Karpas-422 (cell line): ENCODE data around the gene ZXDC. TPM values are rescaled to one million over a fixed set of nuclear protein-coding genes. Genes with fewer than 3 reads are reported as not detected.

Experiments
- DNase-seq: peaks from one replicate; pipeline ENCODE4 v3.0.0-alpha.2; 2015
- H2AFZ ChIP-seq: fragments of 200-600 bp; sonication (generic); 2 replicates; pipeline ENCODE4 v1.6.1; 2014; ENCODE audit warnings: antibody characterized with exemption, low read length, mixed read lengths
- H3K27ac ChIP-seq: fragments of 200-600 bp; sonication (generic); 2 replicates; pipeline ENCODE4 v1.5.1; 2014; ENCODE audit warnings: mild to moderate bottlenecking, low read length, moderate library complexity
- H3K27me3 ChIP-seq: fragments of 200-600 bp; sonication (generic); 2 replicates; pipeline ENCODE4 v1.6.1; 2014; ENCODE audit warnings: low read length, mixed read lengths
- H3K36me3 ChIP-seq: fragments of 200-600 bp; sonication (generic); 2 replicates; pipeline ENCODE4 v1.6.1; 2014; ENCODE audit warnings: low read length, mixed read lengths; ENCODE audit not compliant: insufficient read depth
- H3K4me1 ChIP-seq: fragments of 200-600 bp; sonication (generic); 2 replicates; pipeline ENCODE4 v1.6.1; 2014; ENCODE audit warnings: mild to moderate bottlenecking, low read length, mixed read lengths
- H3K4me2 ChIP-seq: fragments of 200-600 bp; sonication (generic); 2 replicates; pipeline ENCODE4 v1.6.1; 2014; ENCODE audit warnings: low read length, low read depth, mild to moderate bottlenecking; ENCODE audit not compliant: poor library complexity, severe bottlenecking
- H3K4me3 ChIP-seq: fragments of 200-600 bp; sonication (generic); 2 replicates; pipeline ENCODE4 v1.5.1; 2014; ENCODE audit warnings: mild to moderate bottlenecking, antibody characterized with exemption, low read length, mixed read lengths
- H3K79me2 ChIP-seq: fragments of 200-600 bp; sonication (generic); 2 replicates; pipeline ENCODE4 v1.6.1; 2014; ENCODE audit warnings: mild to moderate bottlenecking, low read length, mixed read lengths
- H3K9ac ChIP-seq: fragments of 200-600 bp; sonication (generic); 2 replicates; pipeline ENCODE4 v1.6.0; 2014; ENCODE audit warnings: low read length
- H3K9me2 ChIP-seq: fragments of 200-600 bp; sonication (generic), shearing (Covaris generic); replicated peaks from 2 replicates; pipeline ENCODE4 v1.6.0; 2014; ENCODE audit warnings: mild to moderate bottlenecking, low read length, moderate library complexity; ENCODE audit not compliant: insufficient read depth
- H3K9me3 ChIP-seq: fragments of 300-700, 200-600 bp; sonication (generic); 2 replicates; pipeline ENCODE4 v1.6.1; 2014; ENCODE audit warnings: low read length, mixed read lengths
- H4K20me1 ChIP-seq: fragments of 200-600 bp; sonication (generic); 2 replicates; pipeline ENCODE4 v1.6.1; 2014; ENCODE audit warnings: mild to moderate bottlenecking, antibody characterized with exemption, low read length, low read depth; ENCODE audit not compliant: insufficient read depth
- total RNA-seq: library from RNA; depleted of rRNA; stranded (reverse); fragments of >200 nt; shearing (Covaris generic); gene quantifications from 2 replicates; pipeline ENCODE4 v1.2.3, GENCODE V29; 2014; ENCODE audit warnings: low replicate concordance

ZXDC gene
- total RNA-seq, 1 experiment from 2014 or later: 18.9 TPM

DNA sequence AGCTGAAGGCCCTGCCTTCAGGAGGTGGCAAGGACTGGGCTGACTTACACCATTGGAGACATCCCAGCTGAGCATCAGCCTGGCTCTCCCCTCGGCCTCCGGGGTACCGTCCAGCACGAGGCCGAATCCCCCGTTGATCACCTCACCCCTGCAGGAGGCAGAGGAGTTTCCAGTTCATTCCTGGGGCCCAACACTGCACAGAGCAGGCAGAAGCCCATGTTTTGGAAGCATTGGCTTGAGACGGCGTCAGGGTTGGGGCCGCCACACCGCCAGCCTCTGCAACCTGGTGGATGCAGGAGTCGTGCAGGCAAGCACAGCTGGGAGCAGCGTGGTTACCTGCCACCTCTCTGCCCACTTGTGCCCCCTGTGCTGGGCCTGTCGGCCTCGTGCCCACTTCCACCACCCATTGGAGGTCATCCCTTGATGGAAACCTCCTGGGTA lies 7.7 kb upstream of the ZXDC start:
- no peaks in the 10 kb centered on the region for H3K27me3 ChIP-seq
- no peaks in the 10 kb centered on the region for H4K20me1 ChIP-seq
- H3K9me3 ChIP-seq: no peaks in the 10 kb centered on the region
- no peak overlapping the region for H2AFZ ChIP-seq
- no peak overlapping the region for H3K27ac ChIP-seq
- no peak overlapping the region for H3K4me3 ChIP-seq
- H3K36me3 ChIP-seq: no peaks in the 10 kb centered on the region
- no peaks in the 10 kb centered on the region for H3K4me1 ChIP-seq
- no peaks in the 10 kb centered on the region for H3K79me2 ChIP-seq
- no peaks in the 10 kb centered on the region for H3K9me2 ChIP-seq
- H3K9ac ChIP-seq: no peak overlapping the region
- H3K4me2 ChIP-seq: no peak overlapping the region
- no peak for DNase-seq

DNA sequence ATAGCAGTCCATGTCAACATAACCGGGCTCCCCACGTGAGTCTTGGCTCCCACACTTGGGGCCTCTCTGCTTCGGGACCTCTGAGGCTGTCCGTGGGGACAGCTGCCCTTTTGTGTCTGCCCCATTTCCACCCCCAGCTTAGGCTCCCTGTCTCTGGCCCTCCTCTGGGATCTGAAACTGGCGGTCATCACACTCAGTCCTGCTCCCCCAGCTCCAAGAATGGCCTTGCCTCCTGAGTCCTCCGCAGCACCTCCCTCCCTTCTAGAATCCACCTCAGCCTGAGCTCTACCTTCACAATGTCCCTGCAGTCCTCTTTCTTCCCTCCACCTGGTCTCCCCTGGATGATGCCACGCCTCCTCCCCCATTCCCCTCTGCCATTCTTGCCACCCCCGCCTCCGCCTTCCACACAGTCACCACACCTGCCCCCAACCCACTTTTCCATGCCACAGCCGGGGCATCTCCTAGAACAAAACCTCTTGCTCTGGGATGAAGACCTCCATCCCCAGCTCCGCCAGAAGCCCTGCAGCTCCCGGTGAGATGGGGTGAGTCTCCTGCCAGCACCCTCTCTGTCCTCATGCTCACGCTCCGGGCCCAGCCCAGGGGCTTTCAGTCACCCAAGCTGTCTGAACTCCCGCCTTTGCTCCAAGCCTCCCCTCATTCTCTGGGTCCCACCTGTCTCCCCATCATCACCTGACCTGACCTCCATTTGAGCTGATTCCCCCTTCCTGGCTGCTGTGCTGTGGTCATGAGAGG lies 7.0 kb upstream of the ZXDC start:
- Histone ChIP-seq H3K36me3 (no peaks in the 10 kb centered on the region), H3K27ac (no peak overlapping the region), H2AFZ (no peak overlapping the region)

DNA sequence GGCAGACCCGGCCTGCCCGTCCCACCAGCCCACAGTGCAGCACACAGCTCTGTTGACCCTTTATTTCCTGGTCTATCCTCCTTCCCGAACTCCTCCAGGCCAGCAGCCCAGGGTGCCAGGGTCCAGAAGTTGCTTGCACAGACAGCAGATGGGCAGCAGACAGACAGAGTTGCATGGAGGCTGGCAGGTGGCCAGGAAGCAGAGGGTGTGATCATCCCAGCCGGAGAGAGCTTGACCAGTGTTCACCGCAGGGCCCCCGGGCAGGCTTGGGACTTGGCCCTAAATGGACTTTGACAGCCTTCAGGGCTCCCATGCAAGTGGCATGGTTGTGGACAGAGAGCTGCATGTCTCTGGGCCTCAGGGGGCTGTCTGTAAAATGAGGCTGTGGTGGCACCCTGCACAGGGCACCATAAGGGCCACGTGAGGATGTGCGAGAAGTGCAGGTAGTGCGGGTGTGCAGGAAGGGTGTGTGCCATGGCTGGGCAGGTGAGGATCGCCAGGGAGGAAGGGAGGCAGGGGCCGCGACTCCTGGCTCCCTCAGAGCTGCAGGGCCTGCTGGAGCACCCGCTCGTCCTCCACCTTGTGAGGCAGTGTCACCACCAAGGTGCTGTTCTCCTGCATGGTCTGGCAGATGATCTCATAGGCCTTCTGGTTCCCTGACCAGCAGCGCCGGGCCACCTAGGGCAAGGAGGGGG lies 6.3 kb upstream of the ZXDC start:
- Histone ChIP-seq H3K36me3 (no peaks in the 10 kb centered on the region), H3K27ac (no peak overlapping the region), H3K79me2 (no peaks in the 10 kb centered on the region), H3K4me3 (no peak overlapping the region), H3K9ac (no peak overlapping the region), H3K9me3 (no peaks in the 10 kb centered on the region), H3K4me1 (no peaks in the 10 kb centered on the region), H3K4me2 (no peak overlapping the region), H4K20me1 (no peaks in the 10 kb centered on the region), H3K9me2 (no peaks in the 10 kb centered on the region), H3K27me3 (no peaks in the 10 kb centered on the region), H2AFZ (no peak overlapping the region)
- no peak for DNase-seq

More for the DNA sequence above, 7.0 kb upstream of the ZXDC start:
- no peak for DNase-seq
- Histone ChIP-seq H3K9ac (no peak overlapping the region), H3K27me3 (no peaks in the 10 kb centered on the region), H3K79me2 (no peaks in the 10 kb centered on the region), H3K4me3 (no peak overlapping the region), H3K9me2 (no peaks in the 10 kb centered on the region), H3K9me3 (no peaks in the 10 kb centered on the region), H3K4me1 (no peaks in the 10 kb centered on the region), H4K20me1 (no peaks in the 10 kb centered on the region), H3K4me2 (no peak overlapping the region)

DNA sequence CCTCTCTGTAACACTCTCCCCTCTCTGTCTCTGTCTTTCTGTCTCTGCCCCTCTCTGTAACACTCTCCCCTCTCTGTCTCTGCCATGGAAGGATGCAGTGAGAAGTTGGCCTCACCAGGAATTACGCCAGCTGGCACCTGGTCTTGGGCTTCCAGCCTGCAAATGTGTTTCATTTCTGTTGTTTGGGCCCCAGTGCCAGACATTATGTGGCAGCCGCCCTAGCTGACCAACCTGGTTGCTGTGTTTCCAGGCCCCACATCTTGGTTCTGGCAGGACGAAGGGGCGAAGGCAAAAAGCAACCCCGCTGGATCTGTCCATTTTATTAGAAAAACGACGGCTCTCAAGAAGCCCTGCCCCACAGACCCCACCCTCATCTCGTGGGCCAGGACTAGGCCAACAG lies 5.2 kb upstream of the ZXDC start:
- no peak overlapping the region for H3K27ac ChIP-seq
- H4K20me1 ChIP-seq: no peaks in the 10 kb centered on the region
- no peaks in the 10 kb centered on the region for H3K9me3 ChIP-seq
- H3K79me2 ChIP-seq: no peaks in the 10 kb centered on the region
- H3K4me2 ChIP-seq: no peak overlapping the region
- no peak overlapping the region for H2AFZ ChIP-seq
- H3K27me3 ChIP-seq: no peaks in the 10 kb centered on the region
- no peak overlapping the region for H3K4me3 ChIP-seq
- no peak overlapping the region for H3K9ac ChIP-seq
- no peaks in the 10 kb centered on the region for H3K9me2 ChIP-seq
- DNase-seq: no peak
- no peaks in the 10 kb centered on the region for H3K4me1 ChIP-seq
- no peaks in the 10 kb centered on the region for H3K36me3 ChIP-seq

DNA sequence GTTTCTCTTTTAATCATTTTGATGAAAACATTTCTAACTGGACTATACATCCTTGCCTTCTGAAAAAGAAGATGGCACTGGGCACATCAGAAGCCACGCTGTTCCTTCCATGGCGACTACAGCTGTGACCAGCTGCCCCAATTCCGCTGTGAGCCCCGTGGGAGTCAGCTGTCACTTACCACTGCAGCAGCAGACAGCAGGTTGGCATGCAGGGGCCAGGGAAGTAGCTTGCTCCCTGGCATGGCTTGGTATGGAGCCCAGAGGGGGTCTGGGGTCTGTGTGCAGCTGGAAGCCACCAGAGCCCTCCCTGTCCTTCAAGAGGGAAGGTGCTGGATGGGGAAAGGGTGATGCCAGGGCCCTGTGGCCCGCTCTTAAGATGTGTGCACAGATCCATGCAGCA lies 4.5 kb upstream of the ZXDC start:
- no peak overlapping the region for H3K9ac ChIP-seq

DNA sequence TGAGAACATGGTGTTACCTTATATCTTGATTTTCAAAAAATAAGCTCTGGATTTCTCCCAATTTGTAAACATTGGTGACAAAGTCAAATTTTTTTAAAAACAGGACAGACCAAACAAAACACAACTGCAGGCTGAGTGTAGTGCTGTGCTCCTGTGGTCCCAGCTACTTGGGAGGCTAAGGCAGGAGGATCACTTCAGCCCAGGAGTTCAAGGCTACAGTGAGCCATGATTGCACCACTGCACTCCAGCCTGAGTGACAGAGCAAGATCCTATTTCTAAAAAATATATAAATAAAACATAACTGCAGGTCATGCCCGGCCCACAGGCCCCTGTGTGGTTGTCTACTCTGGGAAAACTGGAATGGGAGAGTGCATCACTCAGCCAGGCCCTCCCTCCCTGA lies 4.0 kb upstream of the ZXDC start:
- H3K27ac ChIP-seq: no peak overlapping the region
- H4K20me1 ChIP-seq: peaks cover 2% of the 10 kb centered on the region; the same call in 1 of the 2 replicates
- no peak for DNase-seq
- H3K27me3 ChIP-seq: no peaks in the 10 kb centered on the region
- no peaks in the 10 kb centered on the region for H3K36me3 ChIP-seq
- no peak overlapping the region for H3K4me3 ChIP-seq
- no peak overlapping the region for H3K9ac ChIP-seq
- peaks cover 5% of the 10 kb centered on the region for H3K79me2 ChIP-seq
- no peaks in the 10 kb centered on the region for H3K9me2 ChIP-seq
- no peaks in the 10 kb centered on the region for H3K9me3 ChIP-seq
- no peak overlapping the region for H2AFZ ChIP-seq
- H3K4me2 ChIP-seq: no peak overlapping the region
- peaks cover 2% of the 10 kb centered on the region for H3K4me1 ChIP-seq

More for the DNA sequence above, 4.5 kb upstream of the ZXDC start:
- H3K9me3 ChIP-seq: no peaks in the 10 kb centered on the region
- H2AFZ ChIP-seq: no peak overlapping the region
- no peaks in the 10 kb centered on the region for H4K20me1 ChIP-seq
- H3K4me1 ChIP-seq: no peaks in the 10 kb centered on the region
- no peaks in the 10 kb centered on the region for H3K9me2 ChIP-seq
- H3K27me3 ChIP-seq: no peaks in the 10 kb centered on the region
- DNase-seq: no peak
- H3K4me2 ChIP-seq: no peak overlapping the region
- H3K27ac ChIP-seq: no peak overlapping the region
- H3K36me3 ChIP-seq: no peaks in the 10 kb centered on the region
- H3K4me3 ChIP-seq: no peak overlapping the region
- H3K79me2 ChIP-seq: no peaks in the 10 kb centered on the region

DNA sequence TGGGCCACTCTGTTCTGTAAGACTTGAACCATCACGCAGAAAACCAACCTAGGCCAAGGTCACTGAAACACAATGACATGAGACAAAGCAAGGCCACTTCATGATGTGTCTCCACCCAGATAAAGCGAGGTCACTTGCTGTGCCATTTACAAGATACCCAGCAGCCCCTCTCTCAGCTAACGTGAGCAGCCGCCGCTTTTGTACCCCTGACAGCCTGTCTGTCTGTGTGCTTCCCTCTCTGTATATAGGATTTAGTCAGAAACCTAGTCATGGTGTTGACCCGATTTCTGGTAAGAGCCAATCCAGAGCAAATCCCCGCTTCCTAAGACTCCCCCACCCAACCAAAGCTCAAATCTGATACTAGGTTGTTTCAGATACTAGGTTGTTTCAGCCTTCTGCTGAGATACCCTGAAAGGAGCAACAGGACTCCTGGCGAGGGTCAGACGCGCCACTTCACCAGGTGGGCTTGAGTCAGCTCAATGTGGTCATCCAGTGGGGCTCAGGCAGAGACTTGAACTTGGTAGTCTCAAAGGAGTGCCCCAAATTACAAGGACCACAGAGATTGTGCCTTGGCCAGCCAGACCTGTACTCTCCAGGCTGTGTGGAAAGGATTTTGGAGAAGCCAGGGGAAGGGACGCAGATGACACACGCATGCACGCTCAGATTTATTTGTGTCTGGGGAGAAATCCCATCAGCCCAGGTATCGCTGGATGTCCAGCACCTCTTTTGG lies 3.1 kb upstream of the ZXDC start:
- no peak overlapping the region for H3K4me3 ChIP-seq
- H3K9ac ChIP-seq: no peak overlapping the region
- no peak overlapping the region for H3K4me2 ChIP-seq
- H3K27ac ChIP-seq: no peak overlapping the region
- peaks cover 10% of the 10 kb centered on the region for H3K4me1 ChIP-seq
- H4K20me1 ChIP-seq: peaks cover 6% of the 10 kb centered on the region; the same call in 1 of the 2 replicates
- no peak for DNase-seq
- H3K36me3 ChIP-seq: no peaks in the 10 kb centered on the region
- H3K9me2 ChIP-seq: no peaks in the 10 kb centered on the region
- peaks cover 14% of the 10 kb centered on the region for H3K79me2 ChIP-seq
- no peaks in the 10 kb centered on the region for H3K27me3 ChIP-seq
- H3K9me3 ChIP-seq: no peaks in the 10 kb centered on the region
- H2AFZ ChIP-seq: no peak overlapping the region

DNA sequence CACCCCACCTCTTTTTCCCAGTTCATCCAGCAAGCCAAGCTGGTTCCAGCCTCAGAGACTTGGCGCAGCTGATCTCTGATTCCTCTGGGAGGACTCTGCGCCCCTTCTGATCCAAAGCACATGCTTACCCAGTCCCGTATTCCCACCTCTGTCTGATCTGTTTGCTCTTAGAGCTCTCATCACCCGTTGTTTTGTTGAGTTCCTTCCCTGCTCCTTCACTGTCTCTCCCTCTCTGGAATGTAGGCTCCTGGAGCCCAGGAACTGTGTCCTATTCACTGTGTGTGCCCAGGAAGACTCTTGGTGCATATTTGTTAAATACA lies 1.3 kb upstream of the ZXDC start:
- H3K79me2 ChIP-seq: peaks cover 31% of the 10 kb centered on the region
- no peaks in the 10 kb centered on the region for H3K9me2 ChIP-seq
- H3K9me3 ChIP-seq: no peaks in the 10 kb centered on the region
- H3K4me1 ChIP-seq: peaks cover 27% of the 10 kb centered on the region
- no peak overlapping the region for H3K4me3 ChIP-seq
- no peak overlapping the region for H3K4me2 ChIP-seq
- H3K36me3 ChIP-seq: peaks cover 4% of the 10 kb centered on the region; the same call in 1 of the 2 replicates
- no peak for DNase-seq
- H4K20me1 ChIP-seq: peaks cover 14% of the 10 kb centered on the region; the same call in 1 of the 2 replicates
- H3K9ac ChIP-seq: no peak overlapping the region
- H3K27ac ChIP-seq: no peak overlapping the region
- H3K27me3 ChIP-seq: no peaks in the 10 kb centered on the region
- H2AFZ ChIP-seq: no peak overlapping the region
